ENCODE data around the gene LDHD. TPM values are rescaled to one million over a fixed set of nuclear protein-coding genes. Genes with fewer than 3 reads are reported as not detected.
"Not testable (repeated sequence)": the region's sequence is repeated elsewhere in the genome, so short reads cannot be mapped to it uniquely, and the experiment has no call there.

LDHD gene
- total and polyA plus RNA-seq, 9 donors = 1.6 to 3.8 (median 2.3) TPM

DNA sequence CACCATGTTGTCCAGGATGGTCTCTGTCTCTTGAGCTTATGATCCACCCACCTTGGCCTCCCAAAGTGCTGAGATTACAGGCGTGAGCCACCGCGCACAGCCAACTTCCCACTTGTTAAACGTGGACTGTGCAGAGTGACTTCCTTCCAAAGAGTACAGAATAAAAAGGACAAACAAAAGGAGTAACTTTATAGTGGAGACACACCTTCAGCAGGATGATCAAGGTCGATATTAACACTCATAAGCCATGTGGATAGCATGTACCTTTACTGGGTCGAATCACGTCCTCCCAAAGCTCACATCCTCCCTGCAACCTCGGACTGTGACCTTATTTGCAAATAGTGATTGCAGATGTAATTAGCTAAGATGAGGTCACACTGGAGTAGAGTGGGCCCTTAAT, 21.7 kb upstream of the LDHD start:
- H3K36me3 ChIP-seq (ENCODE audit: control insufficient read depth, insufficient read depth, low read length) = no peaks in the 10 kb centered on the region
- H3K4me1 ChIP-seq (ENCODE audit: control insufficient read depth, insufficient read depth, low read length) = no peaks in the 10 kb centered on the region
- no peak overlapping the region for H3K27ac ChIP-seq (ENCODE audit: low read length)
- DNase-seq = no peak
- H3K9me3 ChIP-seq (replicated peaks; ENCODE audit: control insufficient read depth, low read depth, low read length) = no peaks in the 10 kb centered on the region
- no peak overlapping the region for H3K4me3 ChIP-seq (ENCODE audit: low read length)
- no peaks in the 10 kb centered on the region for H3K27me3 ChIP-seq (ENCODE audit: control insufficient read depth, insufficient read depth, low read length)
- no CpG with 5 or more reads among the region's 8 CpGs for WGBS (ENCODE audit: insufficient coverage)

DNA sequence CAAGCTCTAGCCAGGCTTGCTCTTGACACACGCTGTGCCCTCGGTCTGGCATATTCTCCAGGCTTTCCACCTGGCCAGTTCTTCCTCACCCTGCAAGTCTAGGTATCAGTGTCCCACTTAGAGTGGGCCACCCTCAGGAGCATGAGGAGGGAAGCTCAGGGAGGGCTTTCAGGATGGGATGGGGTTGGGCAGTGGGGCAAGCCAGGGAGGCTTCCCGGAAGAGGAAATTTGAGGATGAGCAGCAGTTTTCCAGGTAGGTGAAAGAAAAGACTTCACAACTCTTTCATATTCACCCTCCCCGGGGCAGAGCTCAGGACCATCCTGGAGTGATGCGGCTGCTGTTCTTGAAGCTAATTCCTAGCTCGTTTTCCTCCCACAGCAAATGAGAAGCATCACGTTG, 14.5 kb upstream of the LDHD start:
- Histone ChIP-seq H3K27me3 (ENCODE audit: control insufficient read depth, insufficient read depth, low read length) (no peaks in the 10 kb centered on the region), H3K4me3 (ENCODE audit: low read length) (no peak overlapping the region), H3K9me3 (replicated peaks; ENCODE audit: control insufficient read depth, low read depth, low read length) (no peaks in the 10 kb centered on the region), H3K36me3 (ENCODE audit: control insufficient read depth, insufficient read depth, low read length) (no peaks in the 10 kb centered on the region), H3K27ac (ENCODE audit: low read length) (no peak overlapping the region), H3K4me1 (ENCODE audit: control insufficient read depth, insufficient read depth, low read length) (no peaks in the 10 kb centered on the region)
- DNase-seq = no peak
- 51% methylated on average over 4 of the region's 7 CpGs for WGBS (ENCODE audit: insufficient coverage)

DNA sequence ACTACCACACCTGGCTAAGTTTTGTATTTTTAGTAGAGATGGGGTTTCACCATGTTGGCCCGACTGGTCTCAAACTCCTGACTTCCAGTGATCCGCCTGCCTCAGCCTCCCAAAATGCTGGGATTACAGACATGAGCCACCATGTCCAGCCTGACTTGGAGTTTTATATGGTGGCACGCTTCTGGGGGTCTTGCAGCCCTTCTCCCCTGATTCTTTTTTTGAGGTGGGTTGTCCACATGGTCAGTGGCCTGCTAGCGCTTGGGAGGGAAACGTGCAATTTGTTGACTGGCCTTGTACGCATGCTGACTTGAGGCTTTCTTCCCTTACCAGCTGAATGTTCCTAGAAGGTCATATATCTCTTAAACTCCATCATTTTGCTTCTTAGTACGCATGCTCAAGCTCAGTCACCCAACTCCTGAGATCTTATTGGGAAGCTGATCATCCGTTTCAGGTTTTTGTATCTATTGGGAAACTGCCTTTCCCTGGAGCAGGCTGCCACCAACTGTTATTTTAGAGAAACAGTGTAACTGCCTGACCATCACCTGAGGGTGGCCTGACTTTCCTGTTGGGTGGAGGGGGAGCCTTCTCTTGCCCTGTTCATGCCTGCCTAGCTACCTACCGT, 13.7 kb upstream of the LDHD start:
- Histone ChIP-seq H3K27ac (ENCODE audit: low read length) (no peak overlapping the region), H3K9me3 (replicated peaks; ENCODE audit: control insufficient read depth, low read depth, low read length) (no peaks in the 10 kb centered on the region), H3K36me3 (ENCODE audit: control insufficient read depth, insufficient read depth, low read length) (no peaks in the 10 kb centered on the region), H3K4me1 (ENCODE audit: control insufficient read depth, insufficient read depth, low read length) (no peaks in the 10 kb centered on the region), H3K4me3 (ENCODE audit: low read length) (no peak overlapping the region), H3K27me3 (ENCODE audit: control insufficient read depth, insufficient read depth, low read length) (no peaks in the 10 kb centered on the region)
- 98% methylated on average over 5 of the region's 9 CpGs for WGBS (ENCODE audit: insufficient coverage)
- no peak for DNase-seq

DNA sequence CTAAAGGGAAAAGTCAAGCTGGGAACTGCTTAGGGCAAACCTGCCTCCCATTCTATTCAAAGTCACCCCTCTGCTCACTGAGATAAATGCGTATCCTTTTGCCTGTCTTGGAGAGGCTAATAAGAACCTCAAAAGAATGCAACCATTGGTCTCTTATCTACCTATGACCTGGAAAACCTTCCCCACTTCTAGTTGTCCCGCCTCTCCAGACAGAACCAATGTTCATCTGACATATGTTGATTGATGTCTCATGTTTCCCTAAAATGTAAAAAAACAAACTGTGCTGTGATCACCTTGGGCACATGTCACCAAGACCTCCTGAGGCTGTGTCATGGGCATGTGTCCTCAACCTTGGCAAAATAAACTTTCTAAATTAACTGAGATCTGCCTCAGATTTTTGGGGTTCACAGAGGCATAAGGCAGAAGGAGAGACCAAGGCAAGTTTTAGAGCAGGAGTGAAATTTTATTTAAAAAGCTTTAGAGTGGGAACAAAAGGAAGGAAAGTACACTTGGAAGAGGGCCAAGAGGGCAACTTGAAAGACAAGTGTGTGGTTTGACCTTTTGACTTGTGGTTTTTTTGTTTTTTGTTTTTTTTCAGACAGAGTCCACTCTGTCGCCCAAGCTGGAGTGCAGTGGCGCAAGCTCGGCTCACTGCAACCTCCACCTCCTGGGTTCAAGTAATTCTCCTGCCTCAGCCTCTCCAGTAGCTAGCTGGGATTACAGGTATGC, 13.0 kb upstream of the LDHD start:
- not testable (repeated sequence) for H3K4me3 ChIP-seq (ENCODE audit: low read length); H3K9me3 ChIP-seq (replicated peaks; ENCODE audit: control insufficient read depth, low read depth, low read length); DNase-seq; H3K27me3 ChIP-seq (ENCODE audit: control insufficient read depth, insufficient read depth, low read length); H3K27ac ChIP-seq (ENCODE audit: low read length); H3K4me1 ChIP-seq (ENCODE audit: control insufficient read depth, insufficient read depth, low read length); H3K36me3 ChIP-seq (ENCODE audit: control insufficient read depth, insufficient read depth, low read length)
- WGBS (ENCODE audit: insufficient coverage) = 80% methylated on average over 1 of the region's 5 CpGs

DNA sequence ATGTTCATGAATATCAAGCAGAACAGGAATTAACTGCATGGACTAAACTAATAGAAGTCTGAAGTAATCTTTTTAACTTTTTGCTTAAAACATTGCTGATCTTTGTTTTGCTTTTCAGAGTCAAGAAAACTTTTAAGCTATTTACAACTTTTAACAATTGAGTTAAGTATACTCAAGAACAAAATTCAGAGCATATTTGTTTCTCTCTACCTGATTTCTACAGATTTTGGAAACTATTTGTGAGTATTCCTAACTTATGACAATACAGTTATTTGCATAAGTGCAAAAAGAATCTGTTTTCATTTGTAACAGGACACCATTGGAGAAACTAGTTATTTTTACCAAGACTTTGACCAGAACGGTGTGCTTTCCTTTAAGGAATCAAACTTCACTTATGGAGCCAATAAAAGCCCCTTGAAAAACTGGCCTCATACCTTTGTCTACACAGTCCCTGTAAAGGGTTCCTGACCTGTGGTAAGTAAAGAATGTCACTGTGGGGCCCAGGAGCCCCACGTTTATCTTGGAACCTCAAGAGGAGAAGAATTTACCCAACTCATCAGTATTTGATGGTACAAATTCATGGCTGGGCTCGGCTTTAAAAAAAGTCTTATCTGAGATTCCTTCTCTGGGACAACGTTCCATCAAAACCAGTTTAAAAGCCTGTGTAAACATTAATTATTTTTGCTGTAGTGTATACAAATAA, 11.3 kb upstream of the LDHD start:
- Histone ChIP-seq H3K27me3 (ENCODE audit: control insufficient read depth, insufficient read depth, low read length) (no peaks in the 10 kb centered on the region), H3K27ac (ENCODE audit: low read length) (no peak overlapping the region), H3K36me3 (ENCODE audit: control insufficient read depth, insufficient read depth, low read length) (no peaks in the 10 kb centered on the region), H3K4me1 (ENCODE audit: control insufficient read depth, insufficient read depth, low read length) (no peaks in the 10 kb centered on the region), H3K4me3 (ENCODE audit: low read length) (no peak overlapping the region), H3K9me3 (replicated peaks; ENCODE audit: control insufficient read depth, low read depth, low read length) (no peaks in the 10 kb centered on the region)
- no CpG with 5 or more reads among the region's 4 CpGs for WGBS (ENCODE audit: insufficient coverage)
- DNase-seq = no peak

DNA sequence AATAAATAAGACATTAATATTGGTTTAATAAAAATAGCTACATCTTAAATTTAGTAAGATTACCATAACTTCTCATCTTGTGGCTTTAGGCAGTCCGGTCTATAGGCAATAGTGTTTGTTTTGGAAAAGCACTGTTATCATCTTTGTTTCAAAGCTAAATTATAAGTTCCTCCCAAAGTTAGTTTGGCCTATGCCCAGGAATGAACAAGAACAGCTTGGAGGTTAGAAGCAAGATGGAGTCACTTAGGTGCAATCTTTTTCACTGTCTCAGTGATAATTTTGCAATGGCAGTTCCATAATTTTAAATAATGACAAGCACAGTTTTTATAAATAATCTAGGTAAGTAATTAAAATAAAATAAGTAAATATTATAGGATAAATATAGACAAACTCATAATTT, 6.0 kb upstream of the LDHD start:
- no peaks in the 10 kb centered on the region for H3K36me3 ChIP-seq (ENCODE audit: control insufficient read depth, insufficient read depth, low read length)
- H3K27ac ChIP-seq (ENCODE audit: low read length) = no peak overlapping the region
- H3K9me3 ChIP-seq (replicated peaks; ENCODE audit: control insufficient read depth, low read depth, low read length) = peaks cover 4% of the 10 kb centered on the region
- H3K4me3 ChIP-seq (ENCODE audit: low read length) = no peak overlapping the region
- H3K27me3 ChIP-seq (ENCODE audit: control insufficient read depth, insufficient read depth, low read length) = no peaks in the 10 kb centered on the region
- no peak for DNase-seq
- no peaks in the 10 kb centered on the region for H3K4me1 ChIP-seq (ENCODE audit: control insufficient read depth, insufficient read depth, low read length)
- WGBS (ENCODE audit: insufficient coverage) = no CpG with 5 or more reads among the region's 1 CpG

DNA sequence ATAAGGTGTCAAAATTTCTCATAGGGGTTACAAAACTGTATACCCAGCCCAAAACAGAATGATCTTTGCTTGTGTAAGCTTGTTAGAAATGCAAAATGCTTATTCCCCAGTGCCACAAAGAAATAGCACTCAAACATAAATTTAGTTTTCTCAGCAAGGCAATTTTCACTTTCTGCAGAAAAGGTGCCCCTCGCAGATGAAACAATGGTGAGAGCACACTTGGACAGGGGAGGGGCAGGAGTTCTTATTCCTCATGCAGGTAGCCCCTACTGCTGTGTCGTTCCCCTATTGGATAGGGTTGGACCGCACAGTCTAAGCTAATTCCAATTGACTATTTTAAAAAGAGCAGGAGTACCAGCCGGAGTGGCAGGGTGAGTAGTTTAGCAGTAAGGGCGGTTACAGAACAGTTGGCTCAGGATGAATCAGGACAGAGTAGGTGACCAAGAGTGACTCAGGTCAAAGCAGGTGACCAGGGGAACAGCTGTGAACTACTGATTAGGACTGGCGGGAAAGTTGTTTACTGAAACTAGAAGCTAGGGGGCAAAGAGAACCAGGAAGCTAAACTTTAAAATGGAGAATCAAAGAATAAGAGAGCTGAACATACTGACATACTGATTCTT, 5.5 kb upstream of the LDHD start:
- Histone ChIP-seq H3K36me3 (ENCODE audit: control insufficient read depth, insufficient read depth, low read length) (no peaks in the 10 kb centered on the region), H3K9me3 (replicated peaks; ENCODE audit: control insufficient read depth, low read depth, low read length) (peaks cover 4% of the 10 kb centered on the region), H3K4me1 (ENCODE audit: control insufficient read depth, insufficient read depth, low read length) (no peaks in the 10 kb centered on the region), H3K27me3 (ENCODE audit: control insufficient read depth, insufficient read depth, low read length) (no peaks in the 10 kb centered on the region), H3K4me3 (ENCODE audit: low read length) (no peak overlapping the region), H3K27ac (ENCODE audit: low read length) (no peak overlapping the region)
- WGBS (ENCODE audit: insufficient coverage) = 100% methylated on average over 5 of the region's 6 CpGs
- no peak for DNase-seq

DNA sequence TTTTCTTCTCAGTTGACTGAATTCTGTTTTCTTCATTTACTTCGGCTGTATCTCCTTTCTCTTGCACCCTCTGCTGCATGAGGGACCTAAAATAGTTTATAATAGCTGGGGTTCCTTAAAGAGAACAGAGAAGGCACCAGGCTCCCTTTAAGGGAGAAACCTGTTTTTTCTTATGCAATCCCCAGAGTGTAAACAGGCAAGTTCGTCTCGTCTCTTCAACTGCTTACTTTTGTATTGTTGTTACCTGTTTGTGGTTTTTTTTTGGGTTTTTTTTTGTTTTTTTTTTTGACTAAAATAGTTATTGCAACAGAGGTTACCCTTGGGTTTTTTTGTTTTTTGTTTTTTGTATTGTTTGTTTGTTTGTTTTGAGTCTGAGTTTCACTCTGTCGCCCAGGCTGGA, 3.7 kb upstream of the LDHD start:
- Histone ChIP-seq H3K27ac (ENCODE audit: low read length) (no peak overlapping the region), H3K36me3 (ENCODE audit: control insufficient read depth, insufficient read depth, low read length) (no peaks in the 10 kb centered on the region), H3K4me3 (ENCODE audit: low read length) (no peak overlapping the region), H3K9me3 (replicated peaks; ENCODE audit: control insufficient read depth, low read depth, low read length) (peaks cover 4% of the 10 kb centered on the region), H3K4me1 (ENCODE audit: control insufficient read depth, insufficient read depth, low read length) (peaks cover 5% of the 10 kb centered on the region), H3K27me3 (ENCODE audit: control insufficient read depth, insufficient read depth, low read length) (no peaks in the 10 kb centered on the region)
- no CpG with 5 or more reads among the region's 4 CpGs for WGBS (ENCODE audit: insufficient coverage)
- no peak for DNase-seq

DNA sequence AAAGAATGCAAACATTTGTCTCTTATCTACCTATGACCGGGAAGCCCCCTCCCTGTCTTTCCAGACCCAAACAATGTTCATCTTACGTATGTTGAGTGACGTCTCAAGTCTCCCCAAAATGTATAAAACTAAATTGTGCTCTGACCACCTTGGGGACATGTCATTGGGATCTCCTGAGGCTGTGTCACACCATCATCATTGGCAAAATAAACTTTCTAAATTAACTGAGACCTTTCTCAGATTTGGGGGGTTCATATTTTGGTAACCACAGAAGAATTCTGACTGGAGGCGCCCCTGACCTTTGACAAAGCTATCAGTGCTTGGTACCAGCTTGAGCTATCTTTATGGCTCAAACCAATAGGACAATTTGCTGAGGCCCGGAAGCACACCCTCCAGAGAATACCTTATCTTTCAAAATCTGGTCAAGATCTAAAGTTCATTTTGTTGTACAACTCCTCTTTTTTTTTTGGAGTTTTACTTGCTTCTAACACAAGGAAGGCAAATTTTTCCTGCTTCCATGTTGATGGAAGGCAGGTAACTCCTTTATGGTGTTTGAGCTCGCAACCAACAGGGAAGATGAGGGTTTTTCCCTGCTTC, 2.5 kb upstream of the LDHD start:
- peaks cover 5% of the 10 kb centered on the region for H3K4me1 ChIP-seq (ENCODE audit: control insufficient read depth, insufficient read depth, low read length)
- no peak for DNase-seq
- no peak overlapping the region for H3K4me3 ChIP-seq (ENCODE audit: low read length)
- no peaks in the 10 kb centered on the region for H3K27me3 ChIP-seq (ENCODE audit: control insufficient read depth, insufficient read depth, low read length)
- 65% methylated on average over 4 of the region's 6 CpGs for WGBS (ENCODE audit: insufficient coverage)
- H3K27ac ChIP-seq (ENCODE audit: low read length) = no peak overlapping the region
- no peaks in the 10 kb centered on the region for H3K36me3 ChIP-seq (ENCODE audit: control insufficient read depth, insufficient read depth, low read length)
- peaks cover 4% of the 10 kb centered on the region for H3K9me3 ChIP-seq (replicated peaks; ENCODE audit: control insufficient read depth, low read depth, low read length)

DNA sequence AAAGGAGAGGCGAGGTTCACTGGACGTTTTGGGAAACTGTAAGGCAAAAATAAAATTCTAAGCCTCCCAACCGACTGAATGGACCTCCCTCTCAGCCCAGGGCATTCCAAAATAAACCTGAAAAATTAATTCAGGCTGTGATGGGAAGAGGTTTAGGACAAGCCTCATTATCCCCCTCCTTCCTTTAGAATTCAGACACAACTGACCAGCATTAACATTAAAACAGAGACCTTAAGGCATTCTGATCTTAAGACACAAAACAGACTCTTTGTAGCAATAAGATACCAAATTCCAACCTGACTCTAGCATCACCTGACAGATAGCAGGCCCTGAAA, 298 bp upstream of the LDHD start:
- Histone ChIP-seq H3K27ac (ENCODE audit: low read length) (no peak overlapping the region), H3K4me1 (ENCODE audit: control insufficient read depth, insufficient read depth, low read length) (peaks cover 27% of the 10 kb centered on the region), H3K9me3 (replicated peaks; ENCODE audit: control insufficient read depth, low read depth, low read length) (peaks cover under 1% of the 10 kb centered on the region), H3K4me3 (ENCODE audit: low read length) (no peak overlapping the region), H3K36me3 (ENCODE audit: control insufficient read depth, insufficient read depth, low read length) (no peaks in the 10 kb centered on the region), H3K27me3 (ENCODE audit: control insufficient read depth, insufficient read depth, low read length) (no peaks in the 10 kb centered on the region)
- no CpG with 5 or more reads among the region's 3 CpGs for WGBS (ENCODE audit: insufficient coverage)
- DNase-seq = no peak
